HG03095 (cell line): ENCODE measurements around the gene CUX1.
"Not testable (repeated sequence)": the region's sequence is repeated elsewhere in the genome, so short reads cannot be mapped to it uniquely, and the experiment has no call there.

Source experiments
- ATAC-seq: cut with Tn5 transposase; IDR thresholded peaks from one replicate; pipeline ENCODE4 v1.9.1; 2021; ENCODE audit warnings: moderate library complexity; ENCODE audit not compliant: unreplicated experiment

The CUX1 gene

GRCh38 chr7:101999393-101999792, 182.0 kb downstream of the CUX1 start:
- ATAC-seq: no peak

DNA sequence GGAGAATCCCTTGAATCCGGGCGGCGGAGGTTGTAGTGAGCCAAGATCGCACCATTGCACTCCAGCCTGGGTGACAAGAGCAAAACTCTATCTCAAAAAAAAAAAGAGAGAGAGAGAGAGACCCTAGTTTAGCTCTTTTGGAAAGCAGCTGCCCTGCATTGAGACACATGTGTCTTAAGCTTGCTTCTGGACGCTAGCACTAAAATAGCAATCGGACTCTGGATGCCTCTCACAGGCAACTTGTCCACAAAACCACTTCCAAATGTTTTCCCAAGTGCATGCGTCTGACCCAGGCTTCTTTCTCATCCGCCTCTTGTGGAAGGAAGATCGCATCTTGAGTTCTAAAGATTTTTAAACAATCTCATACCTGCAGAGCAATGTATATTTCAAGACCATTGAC, 182.7 kb downstream of the CUX1 start:
- no peak for ATAC-seq

DNA sequence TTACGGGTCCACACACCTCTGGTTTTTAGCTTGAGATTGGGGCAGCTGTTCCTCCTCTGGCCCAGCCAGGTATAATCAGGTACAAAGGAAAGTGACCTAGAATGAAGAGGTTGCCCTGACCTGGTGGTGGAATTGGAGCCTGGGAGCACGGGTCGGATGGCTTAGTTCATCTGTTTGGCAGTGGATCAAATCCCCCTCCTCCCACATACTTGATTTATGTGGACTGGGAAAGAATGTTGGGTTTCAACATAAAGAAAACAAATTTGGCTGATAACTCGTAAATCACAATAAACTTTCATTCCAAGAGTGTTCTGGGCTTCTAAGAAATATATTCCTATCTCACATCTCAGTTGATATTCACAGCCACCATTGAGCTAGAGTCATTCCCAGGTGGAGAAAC, 186.8 kb downstream of the CUX1 start:
- no peak for ATAC-seq

- no peak for ATAC-seq
Measured at GRCh38 chr7:102004848-102005247, 187.4 kb downstream of the CUX1 start.

- no peak for ATAC-seq
Measured at GRCh38 chr7:102005933-102006480, 188.6 kb downstream of the CUX1 start.

GRCh38 chr7:102006695-102007094, 189.3 kb downstream of the CUX1 start:
- no peak for ATAC-seq

DNA sequence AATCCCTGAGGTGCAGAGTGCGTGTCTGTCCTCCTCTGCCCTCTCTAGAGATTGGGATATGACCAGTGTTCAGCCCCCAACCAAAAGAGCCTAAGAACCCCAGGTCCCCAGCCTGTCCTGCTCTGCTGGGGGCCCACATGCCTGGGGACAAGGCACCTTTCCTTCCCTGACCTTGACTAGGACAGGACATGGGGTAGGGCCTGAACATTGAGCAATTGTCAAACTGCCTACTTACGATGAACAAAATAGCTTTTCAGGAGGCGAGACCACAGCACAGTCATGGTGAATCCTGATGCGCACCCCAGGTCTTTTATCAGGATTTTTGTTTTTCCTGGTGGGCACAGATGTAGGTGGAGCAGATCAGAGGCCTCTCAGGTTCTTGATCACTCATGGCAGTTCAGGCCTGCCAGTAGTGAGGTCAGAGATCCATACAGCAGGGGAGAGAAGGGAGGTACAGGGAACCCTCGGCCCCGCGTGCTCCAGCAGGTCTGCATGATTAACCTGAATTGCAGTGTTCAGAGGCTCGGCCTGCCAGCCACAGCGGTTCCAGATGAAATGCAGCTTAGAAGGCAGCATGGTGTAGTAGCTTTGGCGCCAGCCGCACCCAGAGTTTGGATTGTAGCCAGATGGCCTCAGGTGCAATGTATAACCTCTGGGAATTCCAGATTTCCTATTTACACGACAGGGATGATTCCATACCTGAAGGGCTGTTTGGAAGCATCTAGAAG, 191.3 kb downstream of the CUX1 start:
- ATAC-seq: no peak

- ATAC-seq: no peak
Measured at GRCh38 chr7:102009628-102010027, 192.2 kb downstream of the CUX1 start.

- ATAC-seq: not testable (repeated sequence)
Measured at GRCh38 chr7:102012112-102012830, 194.8 kb downstream of the CUX1 start.

- no peak for ATAC-seq
Measured at GRCh38 chr7:102012941-102013461, 195.6 kb downstream of the CUX1 start.

DNA sequence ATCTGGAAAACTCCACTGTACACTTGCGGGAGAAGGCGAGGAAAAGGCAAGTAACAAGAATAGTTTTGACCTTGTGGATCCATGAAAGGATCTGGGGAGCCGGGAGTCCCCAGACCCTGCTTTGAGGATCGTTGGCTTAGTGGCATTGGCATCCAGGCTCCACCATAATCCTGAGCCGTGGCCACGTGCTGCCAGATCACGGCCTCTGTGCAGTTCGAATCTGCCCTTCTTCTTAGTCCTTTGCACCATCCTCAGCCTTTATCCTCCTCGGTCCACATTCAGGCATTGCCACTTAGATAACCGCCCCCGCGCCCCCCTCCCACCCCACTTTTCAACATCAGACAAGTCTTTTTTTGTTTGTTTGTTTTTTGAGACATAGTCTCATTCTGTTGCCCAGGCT, 201.4 kb downstream of the CUX1 start:
- no peak for ATAC-seq

GRCh38 chr7:102019461-102019860, 202.0 kb downstream of the CUX1 start:
- ATAC-seq: no peak

DNA sequence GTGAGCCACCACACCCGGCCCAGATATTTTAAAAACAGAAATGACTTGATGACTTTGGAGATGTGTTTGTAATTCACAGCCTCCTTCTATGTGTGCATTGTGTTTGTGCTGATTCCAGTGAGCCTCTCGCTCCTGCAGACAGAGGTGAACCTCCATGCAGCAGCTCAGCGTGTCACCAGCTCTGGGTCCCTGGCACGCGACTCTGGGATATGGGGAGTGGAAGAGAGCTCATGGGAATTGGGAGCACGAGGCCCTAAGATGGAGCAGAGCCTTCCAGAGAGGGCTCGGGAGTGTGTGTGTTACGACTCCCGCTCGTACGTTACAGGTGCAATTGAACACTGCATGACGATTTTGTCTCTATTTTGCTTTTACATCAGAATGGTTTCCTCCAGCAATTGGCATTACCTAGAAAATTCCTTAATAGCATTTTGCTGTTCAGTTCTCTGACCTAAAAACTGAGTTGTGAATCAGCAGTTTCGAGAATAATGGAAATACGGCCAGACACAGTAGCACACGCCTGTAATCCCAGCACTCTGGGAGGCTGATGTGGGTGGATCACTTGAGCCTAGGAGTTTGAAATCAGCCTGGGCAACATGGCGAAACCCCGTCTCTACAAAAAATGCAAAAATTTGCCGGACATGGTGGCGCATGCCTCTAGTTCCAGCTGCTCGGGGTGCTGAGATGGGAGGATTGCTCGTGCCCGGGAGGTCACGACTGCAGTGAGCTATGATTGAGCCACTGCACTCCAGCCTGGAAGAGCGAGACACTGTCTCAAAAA, 204.6 kb downstream of the CUX1 start:
- ATAC-seq: no peak

- no peak for ATAC-seq
Measured at GRCh38 chr7:102024005-102024768, 206.8 kb downstream of the CUX1 start.

DNA sequence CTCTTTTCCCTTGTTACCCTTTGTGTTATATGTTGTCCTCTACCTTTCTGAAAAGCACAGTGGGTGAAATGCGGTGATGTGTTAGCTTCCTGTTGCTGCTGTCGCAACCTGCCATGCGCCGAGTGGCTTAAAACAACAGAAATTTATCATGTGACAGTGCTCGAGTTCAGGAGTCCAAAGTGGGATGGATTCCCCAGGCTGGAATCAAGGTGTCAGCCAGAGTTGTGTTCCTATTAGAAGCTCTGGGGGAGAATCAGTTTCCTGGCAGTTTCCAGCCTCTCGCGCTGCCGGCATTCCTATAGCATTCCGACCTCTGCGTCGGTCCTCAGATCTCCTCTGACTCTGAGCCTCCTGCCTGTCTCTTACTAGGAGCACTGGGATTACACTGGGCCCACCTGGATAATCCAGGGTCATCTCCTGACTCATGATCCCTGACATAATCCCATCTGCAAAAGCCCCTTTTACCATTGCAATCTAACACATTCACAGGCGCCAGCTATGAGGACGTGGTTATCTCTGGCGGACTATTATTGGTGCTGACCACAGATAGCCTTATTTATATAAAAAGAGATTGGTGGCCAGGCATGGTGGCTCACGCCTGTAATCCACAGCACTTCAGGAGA, 207.5 kb downstream of the CUX1 start:
- ATAC-seq: no peak

GRCh38 chr7:102025777-102026176, 208.4 kb downstream of the CUX1 start:
- not testable (repeated sequence) for ATAC-seq

- ATAC-seq: no peak
Measured at GRCh38 chr7:102028206-102028826, 210.9 kb downstream of the CUX1 start.

- no peak for ATAC-seq
Measured at GRCh38 chr7:102029616-102030015, 212.2 kb downstream of the CUX1 start.

DNA sequence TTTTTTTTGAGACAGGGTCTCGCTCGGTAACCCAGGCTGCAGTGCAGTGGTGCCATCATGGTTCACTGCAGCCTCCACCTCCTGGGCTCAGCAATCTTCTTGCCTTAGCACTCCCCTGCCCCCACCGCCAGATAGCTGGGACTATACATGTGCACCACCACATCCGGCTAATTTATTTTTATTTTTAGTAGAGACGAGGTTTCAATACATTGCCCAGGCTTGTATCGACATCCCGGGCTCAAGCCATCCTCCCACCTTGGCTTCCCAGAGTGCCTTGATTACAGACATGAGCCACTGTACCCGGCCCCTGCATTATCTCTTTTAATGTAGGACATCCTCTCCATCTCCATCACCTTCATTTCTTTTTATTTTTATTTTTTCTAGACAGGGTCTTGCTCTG, 213.3 kb downstream of the CUX1 start:
- ATAC-seq: no peak

GRCh38 chr7:102036958-102037357, 219.5 kb downstream of the CUX1 start:
- ATAC-seq: no peak
